IPS DF 4.7 (cell line): ENCODE measurements around the gene RBP5.
"Not testable (repeated sequence)": the region's sequence is repeated elsewhere in the genome, so short reads cannot be mapped to it uniquely, and the experiment has no call there.

Source experiments
- DNase-seq: peaks from one replicate; pipeline ENCODE4 v3.0.0-alpha.2; 2013; ENCODE audit warnings: low spot score; ENCODE audit errors: extremely low read depth

Gene RBP5

GRCh38 chr12:7123806-7124522 lies 4.7 kb downstream of the RBP5 start:
- DNase-seq = no peak

DNA sequence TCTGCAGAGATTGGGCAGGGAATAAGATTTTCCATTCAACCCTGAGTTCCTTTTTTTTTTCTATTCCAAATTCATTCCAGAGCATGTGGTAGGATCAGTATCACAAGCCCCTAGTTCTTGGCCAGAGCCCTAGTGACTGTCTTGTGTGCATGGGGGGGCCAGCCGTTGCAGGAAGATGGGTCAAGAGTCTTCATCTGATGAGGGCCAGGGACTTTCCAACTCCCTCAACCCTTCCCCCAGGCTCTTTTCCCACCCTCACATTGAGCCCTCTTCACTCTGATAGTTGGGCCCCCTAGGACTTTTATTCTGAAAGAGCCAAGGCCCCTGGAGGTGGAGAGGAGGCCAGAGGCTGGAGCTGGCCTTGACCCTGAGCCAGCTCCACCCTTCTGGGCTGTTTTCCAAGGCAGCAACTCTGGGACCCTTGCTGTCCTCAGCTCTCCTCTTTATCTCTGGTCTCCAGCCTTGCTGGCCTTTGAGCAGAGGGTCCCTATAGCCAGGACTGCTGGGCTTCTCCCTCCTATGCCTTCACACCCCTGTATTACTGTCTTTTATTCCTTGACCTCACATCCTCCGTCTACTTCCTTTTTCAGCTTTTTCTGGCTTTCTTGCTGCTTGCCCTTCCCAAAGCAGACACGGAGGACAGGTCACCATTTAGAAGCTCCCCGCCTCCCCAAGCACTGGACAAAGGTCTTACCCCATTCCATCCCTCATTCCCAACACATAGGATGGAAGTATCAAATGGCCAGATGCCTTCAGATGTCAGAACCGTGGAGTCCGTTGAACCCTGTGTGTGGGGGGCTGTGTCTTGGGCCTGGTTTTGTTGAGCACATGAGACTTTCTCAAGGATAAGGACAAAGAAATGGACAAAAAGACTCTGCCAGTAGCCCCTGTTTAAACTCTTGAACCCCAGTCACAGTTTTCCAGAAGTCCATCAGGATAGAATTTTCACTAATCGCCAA lies 5.6 kb downstream of the RBP5 start:
- DNase-seq = no peak

DNA sequence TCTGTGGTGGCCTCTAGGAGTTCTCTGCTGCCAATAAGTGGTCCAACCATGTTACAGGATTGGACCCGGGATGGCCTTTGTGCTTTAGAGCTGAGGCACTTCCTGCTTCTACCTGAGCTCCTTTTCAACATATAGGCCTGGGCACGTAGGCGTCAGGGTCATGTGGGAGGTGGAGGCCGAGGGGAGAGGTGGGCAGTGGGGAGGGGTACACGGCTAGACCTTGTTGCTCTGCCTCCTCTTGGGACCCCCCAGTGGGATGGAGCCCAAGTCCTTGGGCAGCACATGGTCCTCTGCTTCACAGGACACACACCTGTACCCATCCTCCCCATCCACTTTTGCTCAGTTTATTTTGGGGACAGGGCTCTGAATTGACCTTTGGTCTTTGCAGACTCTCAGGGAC lies 7.4 kb downstream of the RBP5 start:
- DNase-seq = no peak

DNA sequence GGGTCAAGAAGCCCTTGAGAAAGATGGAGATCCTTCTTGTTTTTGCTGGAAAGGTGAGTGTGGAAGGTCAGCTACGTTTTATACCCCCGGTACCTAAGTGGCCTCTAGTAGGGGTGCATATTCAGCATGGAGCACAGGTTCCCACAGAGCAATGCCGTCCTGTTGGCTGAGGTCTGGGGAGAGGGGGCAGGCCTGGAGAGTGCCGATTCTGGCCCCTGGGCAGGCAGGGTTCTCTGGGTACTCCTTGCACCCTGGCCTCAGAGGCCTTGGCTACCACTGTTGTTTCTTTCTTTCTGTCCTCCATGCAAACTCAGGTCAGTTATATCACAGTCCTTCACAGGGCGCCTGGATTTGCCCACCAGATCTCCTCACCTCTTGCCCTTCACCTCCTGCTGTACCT lies 8.5 kb downstream of the RBP5 start:
- no peak for DNase-seq

- DNase-seq = no peak
Measured at GRCh38 chr12:7118881-7119280, 9.8 kb downstream of the RBP5 start.

DNA sequence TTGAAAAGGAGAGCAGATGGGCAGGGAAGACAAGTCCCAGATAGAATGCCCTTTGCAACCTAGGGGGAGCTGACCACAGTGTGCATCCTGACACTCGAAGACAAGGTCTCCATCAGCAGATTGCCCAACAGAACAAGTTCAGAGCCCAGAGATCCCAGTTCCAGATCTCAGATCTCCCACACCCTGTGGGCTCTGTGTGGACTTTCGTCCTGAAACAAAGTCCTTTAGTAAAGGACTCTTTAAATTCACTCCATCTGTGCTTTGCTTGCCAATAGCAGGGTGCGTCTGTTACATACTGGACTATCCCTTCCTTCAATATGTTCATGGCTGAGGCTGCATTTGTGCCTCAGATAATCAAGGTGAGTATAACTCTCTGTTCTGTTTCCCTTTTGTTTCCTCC lies 11.0 kb downstream of the RBP5 start:
- no peak for DNase-seq

DNA sequence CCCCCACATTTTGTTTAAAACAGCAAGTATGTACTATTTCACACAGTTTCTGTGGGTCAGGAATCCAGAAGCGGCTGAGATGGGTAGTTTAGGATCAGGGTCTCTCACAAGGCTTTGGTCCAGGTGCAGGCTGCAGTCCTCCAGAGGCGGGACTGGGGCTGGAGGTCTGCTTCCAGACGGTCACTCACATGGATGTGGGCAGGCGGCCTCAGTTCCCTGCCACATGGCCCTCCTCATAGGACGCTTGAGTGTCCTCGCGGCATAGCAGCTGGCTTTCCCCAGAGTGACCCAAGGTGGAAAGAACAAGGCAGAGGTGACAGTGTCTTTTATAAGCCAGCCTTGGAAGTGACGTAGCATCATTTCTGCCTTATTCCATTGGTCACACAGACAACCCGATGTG lies 11.8 kb downstream of the RBP5 start:
- no peak for DNase-seq

- DNase-seq = no peak
Measured at GRCh38 chr12:7116196-7116595, 12.5 kb downstream of the RBP5 start.

- no peak for DNase-seq
Measured at GRCh38 chr12:7114851-7115250, 13.8 kb downstream of the RBP5 start.

GRCh38 chr12:7114008-7114407 lies 14.7 kb downstream of the RBP5 start:
- no peak for DNase-seq

- DNase-seq = no peak
Measured at GRCh38 chr12:7113389-7113871, 15.3 kb downstream of the RBP5 start.

DNA sequence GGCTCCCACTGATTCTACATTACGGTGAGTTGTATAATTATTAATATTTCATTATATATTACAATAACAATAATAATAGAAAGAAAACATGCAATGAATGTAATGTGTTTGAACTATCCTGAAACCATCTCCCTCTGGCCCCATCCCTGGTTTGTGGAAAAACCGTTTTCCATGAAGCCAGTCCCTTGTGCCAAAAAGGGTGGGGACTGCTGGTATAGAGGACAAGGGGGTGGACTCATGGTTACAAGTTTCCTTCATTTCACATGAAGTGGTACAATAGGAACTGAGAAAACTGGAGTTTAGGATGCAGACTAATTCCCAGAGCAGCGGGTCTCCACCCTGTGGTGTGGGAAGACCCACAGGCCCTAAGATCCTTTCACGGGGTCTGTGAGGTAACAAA lies 16.6 kb downstream of the RBP5 start:
- no peak for DNase-seq

DNA sequence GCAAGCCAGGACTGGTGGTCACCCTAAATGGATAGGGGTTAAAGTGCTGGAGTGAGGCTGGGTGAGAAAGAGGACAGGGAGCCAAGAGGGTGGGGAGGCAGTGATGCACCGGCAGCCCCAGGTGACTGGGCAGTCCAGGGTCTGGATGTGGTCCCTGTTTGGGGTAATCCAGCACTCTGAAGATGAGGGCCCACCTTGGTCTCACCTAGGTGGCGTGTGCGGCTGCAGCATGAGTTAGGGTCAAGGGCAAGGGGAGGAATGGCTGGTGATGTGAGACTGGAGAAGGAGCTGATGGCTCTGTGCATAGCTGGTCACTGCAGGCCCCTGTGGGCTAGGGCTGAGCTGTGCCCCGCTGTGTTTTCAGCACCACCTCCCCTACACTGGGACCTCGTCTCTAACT lies 18.0 kb downstream of the RBP5 start:
- no peak for DNase-seq

GRCh38 chr12:7109572-7109920 lies 19.1 kb downstream of the RBP5 start:
- DNase-seq = no peak

GRCh38 chr12:7108796-7109571 lies 19.7 kb downstream of the RBP5 start, which contains the start of gene C1RL:
Gene C1RL, minus strand, starts transcription at chr12:7109214. Its CDS starts 34 bp downstream, at chr12:7109180.
- no peak for DNase-seq

GRCh38 chr12:7108003-7108795 lies 20.5 kb downstream of the RBP5 start:
- no peak for DNase-seq

DNA sequence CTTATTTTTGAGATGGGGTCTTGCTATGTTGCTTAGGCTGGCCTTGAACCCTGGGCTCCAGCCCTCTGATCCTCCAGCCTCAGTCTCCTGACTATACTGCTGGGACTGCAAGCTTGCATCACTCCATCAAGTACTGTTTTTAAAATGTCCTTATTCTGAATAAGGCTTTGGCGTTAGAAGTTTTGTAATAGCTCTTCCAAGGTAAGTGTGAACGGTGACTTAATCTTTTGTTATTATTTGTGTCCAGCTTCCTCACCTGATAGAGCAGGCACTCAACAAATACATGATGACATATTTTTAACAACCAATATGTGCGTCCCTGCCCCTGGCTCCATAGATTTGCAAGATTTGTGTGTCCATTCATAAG lies 21.1 kb downstream of the RBP5 start:
- no peak for DNase-seq

DNA sequence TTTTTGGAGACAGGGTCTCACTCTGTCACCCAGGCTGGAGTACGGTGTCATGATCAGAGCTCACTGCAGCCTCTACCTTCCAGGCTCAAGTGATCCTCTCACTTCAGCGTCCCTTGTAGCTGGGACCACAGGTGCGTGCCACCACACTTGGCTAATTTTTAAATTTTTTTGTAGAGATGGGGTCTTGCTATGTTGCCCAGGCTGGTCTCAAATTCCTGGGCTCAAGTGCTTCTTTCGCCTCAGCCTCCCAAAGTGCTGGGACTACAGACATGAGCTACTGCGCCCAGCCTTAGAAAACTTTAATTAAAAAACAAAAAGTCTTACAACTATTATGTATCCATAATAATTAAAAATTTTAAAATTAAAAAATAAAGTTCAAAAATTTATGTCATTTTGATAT lies 21.5 kb downstream of the RBP5 start:
- not testable (repeated sequence) for DNase-seq

DNA sequence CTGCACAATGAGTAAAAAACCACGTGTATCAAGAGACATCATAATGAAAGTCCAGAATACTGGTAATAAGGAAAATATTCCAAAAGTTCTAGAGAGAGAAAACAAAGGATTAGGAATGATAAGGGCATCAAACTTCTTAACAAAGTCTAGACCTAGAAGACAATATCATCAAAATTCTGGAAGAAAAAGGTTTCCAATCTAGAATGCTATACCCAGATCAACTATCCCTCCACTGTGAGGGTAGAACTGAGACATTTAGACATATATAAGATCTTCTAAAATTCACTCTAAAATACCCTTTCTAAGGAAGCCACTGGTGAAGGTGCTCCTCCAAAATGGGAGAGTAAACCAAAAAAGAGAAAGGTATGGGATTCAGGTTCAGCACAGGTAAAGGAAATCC lies 22.6 kb downstream of the RBP5 start:
- no peak for DNase-seq

DNA sequence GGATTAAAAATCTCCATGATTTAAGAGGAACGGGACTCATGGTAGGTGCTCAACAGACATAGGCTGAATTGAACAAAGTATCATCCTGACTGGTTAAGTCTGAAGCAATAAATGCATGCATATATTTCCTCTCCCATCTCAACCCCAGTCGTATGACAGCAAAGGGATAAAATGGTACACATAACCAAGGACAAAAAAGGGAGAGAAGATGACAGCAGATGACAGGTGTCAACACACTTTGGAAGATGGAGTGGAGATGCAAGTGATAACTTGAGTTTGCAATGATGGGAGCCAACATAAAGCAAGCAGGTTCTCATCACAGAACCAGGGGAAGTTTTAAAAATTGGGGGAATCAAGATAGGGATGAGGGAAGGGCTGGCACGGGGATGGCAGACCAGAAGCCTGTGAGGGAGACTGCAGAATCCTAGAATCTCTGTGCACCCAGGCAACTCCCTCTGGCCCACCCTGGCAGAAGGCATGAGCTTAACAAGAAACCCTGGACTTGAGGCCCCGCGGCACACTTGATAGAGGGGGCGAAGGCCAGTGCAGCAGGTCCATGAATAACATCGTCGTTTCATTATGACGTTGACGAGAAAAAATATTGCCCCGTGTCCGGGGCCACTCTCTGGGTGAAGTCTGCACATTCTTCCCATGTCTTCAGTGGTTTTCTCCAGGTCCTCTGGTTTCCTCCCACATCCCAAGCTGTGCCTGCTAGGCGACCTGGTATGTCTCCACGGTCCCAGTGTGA lies 24.7 kb downstream of the RBP5 start:
- DNase-seq = no peak
